B cell (primary cell): Measurements from ENCODE around the gene CBR4. TPM values are rescaled to one million over a fixed set of nuclear protein-coding genes. Genes with fewer than 3 reads are reported as not detected.
"Not testable (repeated sequence)": the region's sequence is repeated elsewhere in the genome, so short reads cannot be mapped to it uniquely, and the experiment has no call there.

Experiments
- ATAC-seq: fragments of 200-7000 bp; cut with Tn5 transposase; one replicate; pipeline ENCODE4 v1.10.0; 2021; ENCODE audit warnings: low read depth, mild to moderate bottlenecking, moderate number of reproducible peaks, moderate library complexity
- CTCF ChIA-PET: fragments of 350-600 bp; sonication (Branson Sonifier 250); formaldehyde crosslinking; loops from one replicate; lab custom pipeline; 2021; ENCODE audit warnings: antibody characterized with exemption, inconsistent platforms; lab: Charles Lee
- POLR2A ChIA-PET: fragments of 350-600 bp; sonication (Branson Sonifier 250); formaldehyde crosslinking; loops from one replicate; lab custom pipeline; 2021; ENCODE audit warnings: antibody characterized with exemption; lab: Charles Lee
- DNase-seq: peaks from one replicate; pipeline ENCODE4 v3.0.0; 2013
- H2AFZ ChIP-seq: 2 replicates; pipeline ENCODE4 v1.6.1; 2012; ENCODE audit warnings: mild to moderate bottlenecking, low read depth, low read length; ENCODE audit not compliant: insufficient read depth, poor library complexity, severe bottlenecking
- H3K27ac ChIP-seq, 2 donors: 1 replicate in 1 of 2; 2 replicates in 1 of 2; pipeline ENCODE4 v1.5.1; 2012 to 2013; ENCODE audit warnings: low read length in 2 of 2, mild to moderate bottlenecking in 2 of 2, moderate library complexity in 1 of 2
- H3K27me3 ChIP-seq, 4 experiments: fragments of 200-600 bp in 1 of 4; sonication (generic) in 1 of 4; replicated peaks in 1 of 4; 1 replicate in 2 of 4; 2 replicates in 2 of 4; pipeline versions ENCODE4 v1.6.1 to v1.7.0; 2013 to 2016; ENCODE audit warnings: low read length in 3 of 4, mild to moderate bottlenecking in 2 of 4, mixed read lengths in 1 of 4, moderate library complexity in 1 of 4; ENCODE audit not compliant: insufficient read depth in 4 of 4, control insufficient read depth in 3 of 4; ENCODE audit errors: control extremely low read depth in 1 of 4
- H3K36me3 ChIP-seq, 2 experiments: replicated peaks in 1 of 2; 1 replicate in 1 of 2; 2 replicates in 1 of 2; pipeline versions ENCODE4 v1.6.1 to v1.7.1; 2013; ENCODE audit warnings: low read length in 1 of 2; ENCODE audit not compliant: insufficient read depth in 2 of 2, control insufficient read depth in 1 of 2; ENCODE audit errors: control extremely low read depth in 1 of 2, extremely low read depth in 1 of 2
- H3K4me1 ChIP-seq, 2 donors: fragments of 200-600 bp in 1 of 2; sonication (generic) in 1 of 2; 1 replicate in 1 of 2; 2 replicates in 1 of 2; pipeline versions ENCODE4 v1.5.1 to v1.6.1; 2013 to 2017; ENCODE audit warnings: low read length in 2 of 2; ENCODE audit not compliant: control insufficient read depth in 2 of 2, insufficient read depth in 2 of 2
- H3K4me2 ChIP-seq: replicated peaks from 2 replicates; pipeline ENCODE3; 2012; ENCODE audit warnings: mild to moderate bottlenecking, low read depth, low read length; ENCODE audit not compliant: poor library complexity, severe bottlenecking
- H3K4me3 ChIP-seq, 5 experiments: fragments of 200-600 bp in 1 of 5; sonication (generic) in 1 of 5; 1 replicate in 3 of 5; 2 replicates in 2 of 5; pipeline versions ENCODE4 v1.5.1 to v1.7.0; 2011 to 2016; ENCODE audit warnings: low read length in 4 of 5, mild to moderate bottlenecking in 4 of 5, low read depth in 2 of 5, control low read depth in 1 of 5, moderate library complexity in 1 of 5; ENCODE audit not compliant: insufficient read depth in 1 of 5; ENCODE audit errors: control extremely low read depth in 1 of 5, extremely low read depth in 1 of 5
- H3K79me2 ChIP-seq: fragments of 200-600 bp; sonication (generic); one replicate; pipeline ENCODE4 v1.6.0; 2016; ENCODE audit warnings: low read length; ENCODE audit not compliant: control insufficient read depth, insufficient read depth
- H3K9ac ChIP-seq: fragments of 200-600 bp; sonication (generic); 2 replicates; pipeline ENCODE4 v1.6.1; 2017; ENCODE audit warnings: mild to moderate bottlenecking, low read length, moderate library complexity
- H3K9me3 ChIP-seq, 3 donors: one replicate each; pipeline versions ENCODE4 v1.6.1 to v1.7.1; 2013; ENCODE audit warnings: low read length in 2 of 3; ENCODE audit not compliant: control insufficient read depth in 2 of 3, insufficient read depth in 1 of 3; ENCODE audit errors: control extremely low read depth in 1 of 3
- H4K20me1 ChIP-seq: 2 replicates; pipeline ENCODE4 v1.6.0; 2012; ENCODE audit warnings: mild to moderate bottlenecking, low read length; ENCODE audit not compliant: insufficient read depth, control insufficient read depth, poor library complexity, severe bottlenecking
- H3K27ac Mint-ChIP-seq: one replicate; pipeline ENCODE4 v1.8.0; 2021; ENCODE audit warnings: mixed read lengths
- H3K27me3 Mint-ChIP-seq: one replicate; pipeline ENCODE4 v1.8.0; 2021; ENCODE audit warnings: mixed read lengths
- H3K4me1 Mint-ChIP-seq: one replicate; pipeline ENCODE4 v1.8.0; 2021; ENCODE audit warnings: mixed read lengths
- H3K4me3 Mint-ChIP-seq: one replicate; pipeline ENCODE4 v1.8.0; 2021; ENCODE audit warnings: mixed read lengths
- H3K9me3 Mint-ChIP-seq: one replicate; pipeline ENCODE4 v1.8.0; 2022; ENCODE audit warnings: mixed read lengths; ENCODE audit not compliant: insufficient read depth
- CTCF ChIP-seq: fragments of 200-600 bp; IDR thresholded peaks from one replicate; pipeline ENCODE4 v1.8.0; 2022; ENCODE audit warnings: antibody characterized with exemption, mild to moderate bottlenecking
- EZH2 ChIP-seq: IDR thresholded peaks from 2 replicates; pipeline ENCODE4 v1.6.1; 2012; ENCODE audit warnings: borderline replicate concordance, low read depth, mild to moderate bottlenecking, moderate library complexity, low read length; ENCODE audit not compliant: insufficient read depth, poor library complexity, severe bottlenecking
- WGBS: methylation state at CpG from one replicate; pipeline ENCODE4 v1.1.5; 2013; ENCODE audit warnings: missing lambda C conversion rate; ENCODE audit not compliant: insufficient coverage; 5-methylcytosine and 5-hydroxymethylcytosine counted together
- intact Hi-C: fragments of 100-400 bp; cut with micrococcal nuclease; formaldehyde crosslinking; loops from one replicate; pipeline ENCODE4 v1.10.0; 2022
- polyA plus RNA-seq: library from polyadenylated mRNA; depleted of rRNA; stranded (reverse); fragments of >200 nt; gene quantifications from 2 replicates; pipeline ENCODE4 v1.2.3, GENCODE V29; 2012
- total RNA-seq, 2 donors: library from RNA; stranded (reverse); fragments of 120-200 nt in 1 of 2; gene quantifications; 1 replicate in 1 of 2; 2 replicates in 1 of 2; pipeline versions ENCODE4 v1.2.3 to v1.2.4, GENCODE V29; 2013 to 2022

Gene CBR4
- total and polyA plus RNA-seq, 2 donors (not counting 1 experiment from before 2014, with no cell fraction given) = 7.9 to 32.1 TPM

- Histone ChIP-seq H3K4me2 (no peak overlapping the region), H3K27ac (no peak overlapping the region), H3K9me3 (peaks cover 0 to 4% (median 0%) of the 10 kb centered on the region in 3 donors), H3K4me3 (no peak overlapping the region), H3K79me2 (no peaks in the 10 kb centered on the region), H3K27me3 (no peaks in the 10 kb centered on the region), H3K9ac (no peak overlapping the region), H2AFZ (no peak overlapping the region), H3K36me3 (no peaks in the 10 kb centered on the region), H3K4me1 (no peaks in the 10 kb centered on the region), H4K20me1 (no peaks in the 10 kb centered on the region)
- ATAC-seq = no peak
- no peak for DNase-seq
- 100% methylated on average over 1 of the region's 2 CpGs for WGBS
- no peak overlapping the region for H3K4me3 Mint-ChIP-seq
- H3K9me3 Mint-ChIP-seq = no peaks in the 10 kb centered on the region
- no peaks in the 10 kb centered on the region for H3K27me3 Mint-ChIP-seq
- CTCF ChIA-PET = interaction anchor here (0.9 kb wide), 1 partner anchor 20 kb away, joined by 3 read pairs; no protein-coding TSS in a partner anchor
- H3K4me1 Mint-ChIP-seq = no peaks in the 10 kb centered on the region
- TF ChIP-seq CTCF (no peak), EZH2 (no peak)
- no peak overlapping the region for H3K27ac Mint-ChIP-seq
- intact Hi-C loops = no loop called here
- POLR2A ChIA-PET = no interaction called here
Measured at GRCh38 chr4:168955674-168956073, 54.4 kb downstream of the CBR4 start.

GRCh38 chr4:168952821-168953246, 57.2 kb downstream of the CBR4 start:
- H3K4me2 ChIP-seq, H3K4me1 Mint-ChIP-seq, POLR2A ChIA-PET, H3K4me1 ChIP-seq, H3K79me2 ChIP-seq, H2AFZ ChIP-seq, H3K9me3 Mint-ChIP-seq, H3K4me3 Mint-ChIP-seq, H3K27ac ChIP-seq, H3K36me3 ChIP-seq, H3K4me3 ChIP-seq, H3K27me3 Mint-ChIP-seq, DNase-seq, H3K27me3 ChIP-seq, H3K9ac ChIP-seq, H3K9me3 ChIP-seq, ATAC-seq, intact Hi-C loops, H3K27ac Mint-ChIP-seq, H4K20me1 ChIP-seq, CTCF ChIA-PET: not testable (repeated sequence)
- WGBS = 50% methylated on average over 1 of the region's 3 CpGs
